B cell (primary cell): ENCODE data around the gene SEPTIN2. TPM values are rescaled to one million over a fixed set of nuclear protein-coding genes. Genes with fewer than 3 reads are reported as not detected.

ENCODE experiments used
- ATAC-seq: fragments of 200-7000 bp; cut with Tn5 transposase; one replicate; pipeline ENCODE4 v1.10.0; 2021; ENCODE audit warnings: low read depth, mild to moderate bottlenecking, moderate number of reproducible peaks, moderate library complexity
- CTCF ChIA-PET: fragments of 350-600 bp; sonication (Branson Sonifier 250); formaldehyde crosslinking; loops from one replicate; lab custom pipeline; 2021; ENCODE audit warnings: antibody characterized with exemption, inconsistent platforms; lab: Charles Lee
- POLR2A ChIA-PET: fragments of 350-600 bp; sonication (Branson Sonifier 250); formaldehyde crosslinking; loops from one replicate; lab custom pipeline; 2021; ENCODE audit warnings: antibody characterized with exemption; lab: Charles Lee
- DNase-seq: peaks from one replicate; pipeline ENCODE4 v3.0.0; 2013
- H2AFZ ChIP-seq: 2 replicates; pipeline ENCODE4 v1.6.1; 2012; ENCODE audit warnings: mild to moderate bottlenecking, low read depth, low read length; ENCODE audit not compliant: insufficient read depth, poor library complexity, severe bottlenecking
- H3K27ac ChIP-seq, 2 donors: 1 replicate in 1 of 2; 2 replicates in 1 of 2; pipeline ENCODE4 v1.5.1; 2012 to 2013; ENCODE audit warnings: low read length in 2 of 2, mild to moderate bottlenecking in 2 of 2, moderate library complexity in 1 of 2
- H3K27me3 ChIP-seq, 4 experiments: fragments of 200-600 bp in 1 of 4; sonication (generic) in 1 of 4; replicated peaks in 1 of 4; 1 replicate in 2 of 4; 2 replicates in 2 of 4; pipeline versions ENCODE4 v1.6.1 to v1.7.0; 2013 to 2016; ENCODE audit warnings: low read length in 3 of 4, mild to moderate bottlenecking in 2 of 4, mixed read lengths in 1 of 4, moderate library complexity in 1 of 4; ENCODE audit not compliant: insufficient read depth in 4 of 4, control insufficient read depth in 3 of 4; ENCODE audit errors: control extremely low read depth in 1 of 4
- H3K36me3 ChIP-seq, 2 experiments: replicated peaks in 1 of 2; 1 replicate in 1 of 2; 2 replicates in 1 of 2; pipeline versions ENCODE4 v1.6.1 to v1.7.1; 2013; ENCODE audit warnings: low read length in 1 of 2; ENCODE audit not compliant: insufficient read depth in 2 of 2, control insufficient read depth in 1 of 2; ENCODE audit errors: control extremely low read depth in 1 of 2, extremely low read depth in 1 of 2
- H3K4me1 ChIP-seq, 2 donors: fragments of 200-600 bp in 1 of 2; sonication (generic) in 1 of 2; 1 replicate in 1 of 2; 2 replicates in 1 of 2; pipeline versions ENCODE4 v1.5.1 to v1.6.1; 2013 to 2017; ENCODE audit warnings: low read length in 2 of 2; ENCODE audit not compliant: control insufficient read depth in 2 of 2, insufficient read depth in 2 of 2
- H3K4me2 ChIP-seq: replicated peaks from 2 replicates; pipeline ENCODE3; 2012; ENCODE audit warnings: mild to moderate bottlenecking, low read depth, low read length; ENCODE audit not compliant: poor library complexity, severe bottlenecking
- H3K4me3 ChIP-seq, 5 experiments: fragments of 200-600 bp in 1 of 5; sonication (generic) in 1 of 5; 1 replicate in 3 of 5; 2 replicates in 2 of 5; pipeline versions ENCODE4 v1.5.1 to v1.7.0; 2011 to 2016; ENCODE audit warnings: low read length in 4 of 5, mild to moderate bottlenecking in 4 of 5, low read depth in 2 of 5, control low read depth in 1 of 5, moderate library complexity in 1 of 5; ENCODE audit not compliant: insufficient read depth in 1 of 5; ENCODE audit errors: control extremely low read depth in 1 of 5, extremely low read depth in 1 of 5
- H3K79me2 ChIP-seq: fragments of 200-600 bp; sonication (generic); one replicate; pipeline ENCODE4 v1.6.0; 2016; ENCODE audit warnings: low read length; ENCODE audit not compliant: control insufficient read depth, insufficient read depth
- H3K9ac ChIP-seq: fragments of 200-600 bp; sonication (generic); 2 replicates; pipeline ENCODE4 v1.6.1; 2017; ENCODE audit warnings: mild to moderate bottlenecking, low read length, moderate library complexity
- H3K9me3 ChIP-seq, 3 donors: one replicate each; pipeline versions ENCODE4 v1.6.1 to v1.7.1; 2013; ENCODE audit warnings: low read length in 2 of 3; ENCODE audit not compliant: control insufficient read depth in 2 of 3, insufficient read depth in 1 of 3; ENCODE audit errors: control extremely low read depth in 1 of 3
- H4K20me1 ChIP-seq: 2 replicates; pipeline ENCODE4 v1.6.0; 2012; ENCODE audit warnings: mild to moderate bottlenecking, low read length; ENCODE audit not compliant: insufficient read depth, control insufficient read depth, poor library complexity, severe bottlenecking
- H3K27ac Mint-ChIP-seq: one replicate; pipeline ENCODE4 v1.8.0; 2021; ENCODE audit warnings: mixed read lengths
- H3K27me3 Mint-ChIP-seq: one replicate; pipeline ENCODE4 v1.8.0; 2021; ENCODE audit warnings: mixed read lengths
- H3K4me1 Mint-ChIP-seq: one replicate; pipeline ENCODE4 v1.8.0; 2021; ENCODE audit warnings: mixed read lengths
- H3K4me3 Mint-ChIP-seq: one replicate; pipeline ENCODE4 v1.8.0; 2021; ENCODE audit warnings: mixed read lengths
- H3K9me3 Mint-ChIP-seq: one replicate; pipeline ENCODE4 v1.8.0; 2022; ENCODE audit warnings: mixed read lengths; ENCODE audit not compliant: insufficient read depth
- CTCF ChIP-seq: fragments of 200-600 bp; IDR thresholded peaks from one replicate; pipeline ENCODE4 v1.8.0; 2022; ENCODE audit warnings: antibody characterized with exemption, mild to moderate bottlenecking
- EZH2 ChIP-seq: IDR thresholded peaks from 2 replicates; pipeline ENCODE4 v1.6.1; 2012; ENCODE audit warnings: borderline replicate concordance, low read depth, mild to moderate bottlenecking, moderate library complexity, low read length; ENCODE audit not compliant: insufficient read depth, poor library complexity, severe bottlenecking
- whole genome bisulfite sequencing: methylation state at CpG from one replicate; pipeline ENCODE4 v1.1.5; 2013; ENCODE audit warnings: missing lambda C conversion rate; ENCODE audit not compliant: insufficient coverage; 5-methylcytosine and 5-hydroxymethylcytosine counted together
- intact Hi-C: fragments of 100-400 bp; cut with micrococcal nuclease; formaldehyde crosslinking; loops from one replicate; pipeline ENCODE4 v1.10.0; 2022
- polyA plus RNA-seq: library from polyadenylated mRNA; depleted of rRNA; stranded (reverse); fragments of >200 nt; gene quantifications from 2 replicates; pipeline ENCODE4 v1.2.3, GENCODE V29; 2012
- total RNA-seq, 2 donors: library from RNA; stranded (reverse); fragments of 120-200 nt in 1 of 2; gene quantifications; 1 replicate in 1 of 2; 2 replicates in 1 of 2; pipeline versions ENCODE4 v1.2.3 to v1.2.4, GENCODE V29; 2013 to 2022

The SEPTIN2 gene
- total and polyA plus RNA-seq, 2 donors (not counting 1 experiment from before 2014, with no cell fraction given): 71.8 to 270 TPM

- H3K27ac ChIP-seq: no peak overlapping the region
- WGBS: 100% methylated on average over 1 of the region's 9 CpGs
- Mint-ChIP-seq H3K4me3 (no peak overlapping the region), H3K4me1 (peaks cover 5% of the 10 kb centered on the region), H3K9me3 (no peaks in the 10 kb centered on the region), H3K27me3 (no peaks in the 10 kb centered on the region), H3K27ac (no peak overlapping the region)
- peaks cover 5% of the 10 kb centered on the region for H3K79me2 ChIP-seq
- no peak overlapping the region for H3K4me3 ChIP-seq
- no peak overlapping the region for H3K4me2 ChIP-seq
- POLR2A ChIA-PET: no interaction called here
- no peak overlapping the region for H2AFZ ChIP-seq
- no peak for ATAC-seq
- no peak for DNase-seq
- TF ChIP-seq CTCF (no peak), EZH2 (no peak)
- H3K4me1 ChIP-seq: no peaks in the 10 kb centered on the region
- no peaks in the 10 kb centered on the region for H3K27me3 ChIP-seq
- H3K36me3 ChIP-seq: peaks cover 11 to 86% of the 10 kb centered on the region in 2 experiments
- intact Hi-C loops: no loop called here
- H3K9ac ChIP-seq: no peak overlapping the region
- no peaks in the 10 kb centered on the region for H3K9me3 ChIP-seq
- CTCF ChIA-PET: no interaction called here
- H4K20me1 ChIP-seq: peaks cover 28% of the 10 kb centered on the region
These were observed 29.4 kb downstream of the SEPTIN2 start for GRCh38 chr2:241344925-241345651.

GRCh38 chr2:241349941-241350340 lies 34.2 kb downstream of the SEPTIN2 start:
- POLR2A ChIA-PET: no interaction called here
- H3K4me3 Mint-ChIP-seq: no peak overlapping the region

More at GRCh38 chr2:241349941-241350340, 34.2 kb downstream of the SEPTIN2 start:
- no peaks in the 10 kb centered on the region for H3K27me3 ChIP-seq
- no peak overlapping the region for H2AFZ ChIP-seq
- no peaks in the 10 kb centered on the region for H3K4me1 Mint-ChIP-seq
- TF ChIP-seq EZH2 (no peak), CTCF (no peak)
- no peaks in the 10 kb centered on the region for H4K20me1 ChIP-seq
- no peaks in the 10 kb centered on the region for H3K9me3 Mint-ChIP-seq
- H3K36me3 ChIP-seq: peaks cover 7 to 65% of the 10 kb centered on the region in 2 experiments
- DNase-seq: no peak
- no peaks in the 10 kb centered on the region for H3K79me2 ChIP-seq
- no peak for ATAC-seq
- H3K9ac ChIP-seq: no peak overlapping the region
- CTCF ChIA-PET: interaction anchor here (1.4 kb wide), 1 partner anchor 26 kb away, joined by 3 read pairs; no protein-coding TSS in a partner anchor
- no peak overlapping the region for H3K4me2 ChIP-seq
- H3K27me3 Mint-ChIP-seq: no peaks in the 10 kb centered on the region
- H3K27ac ChIP-seq: no peak overlapping the region
- no peak overlapping the region for H3K4me3 ChIP-seq
- 98% methylated on average over 8 of the region's 8 CpGs for WGBS
- no peak overlapping the region for H3K27ac Mint-ChIP-seq
- intact Hi-C loops: no loop called here
- H3K9me3 ChIP-seq: no peaks in the 10 kb centered on the region
- H3K4me1 ChIP-seq: peaks cover under 1 to 3% of the 10 kb centered on the region in 2 donors
